Testis (tissue), 3 donors: Measurements from ENCODE around the gene ZNF444. TPM values are rescaled to one million over a fixed set of nuclear protein-coding genes. Genes with fewer than 3 reads are reported as not detected.

Source experiments
- DNase-seq: peaks from one replicate; pipeline ENCODE4 v3.0.0-alpha.2; 2019
- H3K27ac ChIP-seq, 2 donors: fragments of 200-600 bp; sonication (generic); one replicate each; pipeline ENCODE4 v1.5.1; 2019
- H3K27me3 ChIP-seq: fragments of 200-600 bp; sonication (generic); one replicate; pipeline ENCODE4 v1.5.1; 2019
- H3K36me3 ChIP-seq: fragments of 200-600 bp; sonication (generic); one replicate; pipeline ENCODE4 v1.5.1; 2017; ENCODE audit warnings: low read depth; ENCODE audit errors: missing control alignments
- H3K4me1 ChIP-seq: fragments of 200-600 bp; sonication (generic); one replicate; pipeline ENCODE4 v1.5.1; 2019
- H3K4me3 ChIP-seq, 2 donors: fragments of 200-600 bp; sonication (generic); one replicate each; pipeline ENCODE4 v1.5.1; 2017 to 2019
- H3K9me3 ChIP-seq: fragments of 200-600 bp; sonication (generic); one replicate; pipeline ENCODE4 v1.5.1; 2017
- CTCF ChIP-seq, 3 experiments: fragments of 450-650 bp in 2 of 3; fragments of 200-600 bp in 1 of 3; sonication (generic) in 1 of 3; IDR thresholded peaks; one replicate each; pipeline ENCODE4 v1.5.1; 2016 to 2019; ENCODE audit warnings: antibody characterized with exemption in 3 of 3, mild to moderate bottlenecking in 2 of 3, moderate library complexity in 1 of 3
- POLR2A ChIP-seq: fragments of 450-650 bp; IDR thresholded peaks from one replicate; pipeline ENCODE4 v1.6.1; 2017; ENCODE audit warnings: antibody characterized with exemption, mild to moderate bottlenecking, moderate library complexity
- WGBS, 2 donors: methylation state at CpG; one replicate each; pipeline ENCODE4 v1.1.5; 2018; 5-methylcytosine and 5-hydroxymethylcytosine counted together
- intact Hi-C: fragments of 100-400 bp; cut with DNase I; formaldehyde crosslinking; loops from one replicate; pipeline ENCODE4 v1.15.1; 2023; ENCODE audit warnings: low total_unique reads
- polyA plus RNA-seq: library from polyadenylated mRNA; stranded (reverse); fragments of 350-450 nt; fragmentation: Illumina TruSeq; extraction: RNeasy Lipid Tissue Mini Kit (QIAGEN cat#74804); gene quantifications from one replicate; pipeline ENCODE4 v1.2.3, GENCODE V29; 2014; ENCODE audit warnings: low read depth, low replicate concordance; ENCODE audit not compliant: insufficient read depth
- total RNA-seq, 2 donors: library from RNA; depleted of rRNA; stranded (reverse); fragments of >200 nt; gene quantifications; one replicate each; pipeline ENCODE4 v1.2.3, GENCODE V29; 2016

Gene ZNF444
- total and polyA plus RNA-seq, 3 donors from 2014 or later = 24.7 to 62.6 (median 59.2) TPM

GRCh38 chr19:56114778-56115110, 26.3 kb upstream of the ZNF444 start:
- no peak overlapping the region for H3K4me3 ChIP-seq
- WGBS, 2 donors = 66 to 70% methylated on average over 10 of the region's 10 CpGs
- peak; percentile 57 for DNase-seq
- peak overlapping the region in 1 of 2 donors; percentile 20 for H3K27ac ChIP-seq
- H3K4me1 ChIP-seq = peaks cover 83% of the 10 kb centered on the region
- H3K36me3 ChIP-seq = no peaks in the 10 kb centered on the region
- intact Hi-C loops = no loop called here
- no peak for TF ChIP-seq CTCF (IDR thresholded peaks at IDR 0.05)
- TF ChIP-seq POLR2A = no peak
- H3K9me3 ChIP-seq = no peaks in the 10 kb centered on the region
- no peaks in the 10 kb centered on the region for H3K27me3 ChIP-seq

- no peaks in the 10 kb centered on the region for H3K27me3 ChIP-seq
- H3K9me3 ChIP-seq = no peaks in the 10 kb centered on the region
- H3K4me1 ChIP-seq = peaks cover 81% of the 10 kb centered on the region
- H3K27ac ChIP-seq = no peak overlapping the region
- WGBS, 2 donors = 72 to 94% methylated on average over 18 to 19 of the region's 21 CpGs
- H3K36me3 ChIP-seq = no peaks in the 10 kb centered on the region
- no peak for DNase-seq
- intact Hi-C loops = no loop called here
- H3K4me3 ChIP-seq = no peak overlapping the region
- no peak for TF ChIP-seq CTCF (IDR thresholded peaks at IDR 0.05)
- TF ChIP-seq POLR2A = no peak
Observed at GRCh38 chr19:56115490-56115889, 25.6 kb upstream of the ZNF444 start.

DNA sequence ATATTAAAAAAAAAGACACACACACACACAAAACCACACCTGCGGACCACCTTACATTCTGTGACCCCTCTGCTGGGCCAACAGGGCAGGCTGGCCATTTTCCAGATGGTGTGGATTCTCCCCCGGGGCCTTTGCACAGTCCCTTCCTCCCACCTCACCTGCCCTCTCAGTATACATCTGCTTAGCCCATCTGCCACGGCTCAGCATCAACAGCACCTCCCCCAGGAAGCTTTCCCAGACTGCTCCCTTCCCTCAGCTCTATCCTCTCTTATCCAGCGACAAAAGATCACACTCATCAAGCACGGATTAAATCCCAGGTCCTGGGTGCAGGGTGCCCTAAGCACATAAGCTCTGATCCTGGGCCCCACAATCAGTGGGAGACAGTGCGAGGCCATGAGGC, 24.5 kb upstream of the ZNF444 start:
- Histone ChIP-seq H3K4me3 (no peak overlapping the region), H3K4me1 (peaks cover 70% of the 10 kb centered on the region), H3K27ac (no peak overlapping the region), H3K9me3 (no peaks in the 10 kb centered on the region), H3K27me3 (no peaks in the 10 kb centered on the region), H3K36me3 (no peaks in the 10 kb centered on the region)
- intact Hi-C loops = no loop called here
- TF ChIP-seq POLR2A (no peak), CTCF (IDR thresholded peaks at IDR 0.05) (no peak)
- DNase-seq = no peak
- 79 to 87% methylated on average over 6 of the region's 6 CpGs for WGBS, 2 donors

GRCh38 chr19:56117376-56117884, 23.7 kb upstream of the ZNF444 start:
- no peak overlapping the region for H3K27ac ChIP-seq

More at GRCh38 chr19:56117376-56117884, 23.7 kb upstream of the ZNF444 start:
- H3K9me3 ChIP-seq = no peaks in the 10 kb centered on the region
- H3K27me3 ChIP-seq = no peaks in the 10 kb centered on the region
- H3K4me1 ChIP-seq = peaks cover 61% of the 10 kb centered on the region
- TF ChIP-seq POLR2A (no peak), CTCF (IDR thresholded peaks at IDR 0.05) (no peak)
- no peaks in the 10 kb centered on the region for H3K36me3 ChIP-seq
- no peak overlapping the region for H3K4me3 ChIP-seq
- WGBS, 2 donors = 78 to 80% methylated on average over 13 to 14 of the region's 14 CpGs
- DNase-seq = no peak
- intact Hi-C loops = no loop called here
